Embryonic facial prominence (tissue), 1 donor: ENCODE results near the gene RBM4B.

Experiments used
- DNase-seq: peaks from one replicate; pipeline ENCODE4 v3.0.0-alpha.2; 2016; ENCODE audit errors: extremely low spot score

RBM4B gene

GRCh38 chr11:66706989-66707388 is 29.3 kb upstream of the RBM4B start:
- DNase-seq, result no peak

- no peak for DNase-seq
These were observed 28.1 kb upstream of the RBM4B start for GRCh38 chr11:66705587-66706335.

- DNase-seq, result no peak
These were observed 27.1 kb upstream of the RBM4B start for GRCh38 chr11:66704659-66705360.

- no peak for DNase-seq
These were observed 23.9 kb upstream of the RBM4B start for GRCh38 chr11:66701432-66702240.

DNA sequence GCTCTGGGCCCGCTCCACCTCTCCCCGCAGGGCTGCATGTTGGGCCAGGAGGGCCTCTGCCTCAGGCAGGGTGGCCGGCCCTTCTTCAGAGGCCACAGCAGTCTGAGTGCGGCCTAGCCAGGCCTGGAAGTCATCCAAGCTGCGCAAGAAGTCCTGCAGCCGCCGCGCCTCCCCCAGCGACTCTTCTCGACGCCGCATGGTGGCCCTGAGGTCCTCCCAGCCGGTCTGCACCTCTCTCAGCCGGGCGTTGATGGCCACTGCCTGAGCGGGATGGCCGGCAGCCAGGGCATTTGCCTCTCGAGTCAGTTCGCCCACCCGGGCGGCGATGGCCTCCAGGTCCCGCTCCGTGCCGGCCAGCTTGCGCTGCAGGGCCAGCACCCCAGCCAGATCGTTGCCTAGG is 23.1 kb upstream of the RBM4B start:
- DNase-seq, result no peak

- DNase-seq, result no peak
These were observed 22.6 kb upstream of the RBM4B start for GRCh38 chr11:66700337-66700736.

- no peak for DNase-seq
These were observed 20.8 kb upstream of the RBM4B start for GRCh38 chr11:66698491-66698890.

DNA sequence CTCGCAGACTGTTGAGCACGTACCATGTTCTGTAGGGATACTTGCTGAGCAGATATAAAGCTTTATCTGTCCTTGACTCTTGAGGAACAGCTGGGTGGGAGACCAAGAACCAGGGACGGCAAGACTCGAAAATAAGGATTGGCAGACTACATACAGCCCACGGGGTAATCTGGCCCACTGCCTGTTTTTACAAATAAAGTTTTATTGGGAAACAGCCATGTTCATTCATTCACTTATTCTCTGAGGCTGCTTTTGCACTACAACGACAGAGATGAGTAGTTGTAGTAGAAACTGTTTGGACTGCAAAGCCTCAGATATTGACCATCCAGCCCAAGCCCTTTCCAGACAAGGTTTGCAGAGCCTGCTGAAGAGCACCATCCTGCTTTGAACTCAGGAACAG is 20.3 kb upstream of the RBM4B start:
- DNase-seq, result no peak

- DNase-seq, result no peak
These were observed 18.5 kb upstream of the RBM4B start for GRCh38 chr11:66696146-66696545.

- peak; percentile 55 for DNase-seq
These were observed 17.1 kb upstream of the RBM4B start for GRCh38 chr11:66694732-66695207.

- DNase-seq, result no peak
These were observed 16.3 kb upstream of the RBM4B start for GRCh38 chr11:66694056-66694410.

GRCh38 chr11:66693356-66694055 is 15.8 kb upstream of the RBM4B start:
- no peak for DNase-seq

- DNase-seq, result no peak
These were observed 15.2 kb upstream of the RBM4B start for GRCh38 chr11:66692871-66693331.

- no peak for DNase-seq
These were observed 14.8 kb upstream of the RBM4B start for GRCh38 chr11:66692446-66692845.

DNA sequence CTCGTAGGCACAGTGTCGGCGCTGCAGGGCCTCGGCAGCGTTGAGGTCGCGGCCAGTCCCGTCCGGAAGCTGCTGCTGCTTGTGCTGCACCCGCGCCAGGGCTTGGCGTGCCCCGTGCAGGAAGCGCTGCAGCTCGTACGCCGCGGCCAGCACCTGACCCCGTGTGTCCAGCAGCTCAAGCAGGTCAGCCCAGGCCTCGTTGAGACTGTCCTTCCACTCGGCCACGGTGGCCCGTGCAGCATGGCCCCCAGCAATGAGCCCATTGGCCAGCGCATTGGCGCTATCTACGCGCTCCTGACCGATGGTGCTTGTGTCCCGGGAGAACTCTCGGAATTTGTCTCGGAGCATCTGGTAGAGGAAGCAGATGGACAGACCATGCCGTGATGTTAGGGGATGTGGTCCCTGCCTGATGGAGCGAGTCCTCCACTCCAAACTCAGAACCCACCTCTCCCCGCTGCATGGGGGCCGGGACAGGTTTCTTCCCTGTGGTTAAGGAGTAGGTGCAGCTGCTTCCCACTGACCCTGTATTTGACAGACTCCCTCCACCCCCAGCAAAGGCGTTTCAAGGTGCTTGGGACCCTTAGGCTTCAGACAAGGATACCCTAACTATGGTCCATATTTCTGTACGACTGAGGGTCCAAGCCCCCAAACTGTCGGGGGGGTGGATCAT is 13.8 kb upstream of the RBM4B start:
- no peak for DNase-seq

GRCh38 chr11:66689661-66690590 is 12.2 kb upstream of the RBM4B start:
- no peak for DNase-seq

GRCh38 chr11:66688561-66689534 is 11.2 kb upstream of the RBM4B start:
- DNase-seq, result no peak

GRCh38 chr11:66687831-66688281 is 10.2 kb upstream of the RBM4B start:
- DNase-seq, result no peak
